ENCODE measurements around the gene PRADC1.

PRADC1 gene

DNA sequence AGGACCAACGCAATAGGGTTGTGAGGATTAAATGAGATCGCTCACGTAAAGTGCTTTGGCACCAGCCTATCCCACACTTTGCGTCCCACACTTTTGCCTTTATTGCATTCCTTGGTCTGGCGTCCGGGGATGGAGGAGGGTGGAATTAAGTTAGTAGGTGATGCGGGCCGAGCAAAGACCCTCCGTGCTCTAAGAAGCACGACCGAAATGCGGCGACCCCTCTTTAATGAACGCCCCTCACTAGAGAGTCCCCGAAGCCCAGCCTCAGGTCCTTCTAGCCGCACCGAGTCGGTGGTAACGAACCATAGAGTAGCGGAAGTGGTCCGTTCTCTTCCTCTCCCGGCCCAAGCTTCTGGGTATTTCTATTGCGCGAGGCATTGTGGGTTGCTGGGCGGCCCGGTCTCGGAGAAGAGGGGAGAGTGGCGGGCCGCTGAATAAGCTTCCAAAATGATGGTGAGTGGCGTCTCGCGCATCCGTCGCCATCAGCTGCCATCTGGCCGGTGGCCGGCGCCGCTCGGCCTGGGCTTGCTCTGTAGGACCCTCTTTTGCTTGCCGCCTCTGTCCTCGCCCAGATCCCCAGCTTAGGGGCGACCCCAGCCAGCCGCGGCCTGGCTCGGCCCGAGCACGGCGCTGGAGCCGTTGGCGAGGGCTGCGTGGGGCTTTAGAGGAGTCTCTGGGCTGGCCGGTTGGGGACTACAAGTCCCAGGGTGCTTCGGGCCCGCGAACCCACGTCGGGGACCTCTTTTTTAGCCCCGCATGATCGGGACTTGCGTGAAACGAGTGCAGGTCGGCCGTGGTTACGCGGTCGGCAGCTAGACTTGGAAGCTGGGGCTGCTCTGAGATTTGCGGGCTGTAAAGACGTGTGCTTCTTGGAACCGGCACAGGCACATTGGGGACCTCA lies 1.1 kb upstream of the PRADC1 start, which contains the start of gene CCT7:
TSS of gene CCT7 (plus strand) at position 377 of the 901 bp plus-strand sequence. CDS start at position 448, 71 bp downstream.
- DNase-seq = peak; percentile 90 to 93

DNA sequence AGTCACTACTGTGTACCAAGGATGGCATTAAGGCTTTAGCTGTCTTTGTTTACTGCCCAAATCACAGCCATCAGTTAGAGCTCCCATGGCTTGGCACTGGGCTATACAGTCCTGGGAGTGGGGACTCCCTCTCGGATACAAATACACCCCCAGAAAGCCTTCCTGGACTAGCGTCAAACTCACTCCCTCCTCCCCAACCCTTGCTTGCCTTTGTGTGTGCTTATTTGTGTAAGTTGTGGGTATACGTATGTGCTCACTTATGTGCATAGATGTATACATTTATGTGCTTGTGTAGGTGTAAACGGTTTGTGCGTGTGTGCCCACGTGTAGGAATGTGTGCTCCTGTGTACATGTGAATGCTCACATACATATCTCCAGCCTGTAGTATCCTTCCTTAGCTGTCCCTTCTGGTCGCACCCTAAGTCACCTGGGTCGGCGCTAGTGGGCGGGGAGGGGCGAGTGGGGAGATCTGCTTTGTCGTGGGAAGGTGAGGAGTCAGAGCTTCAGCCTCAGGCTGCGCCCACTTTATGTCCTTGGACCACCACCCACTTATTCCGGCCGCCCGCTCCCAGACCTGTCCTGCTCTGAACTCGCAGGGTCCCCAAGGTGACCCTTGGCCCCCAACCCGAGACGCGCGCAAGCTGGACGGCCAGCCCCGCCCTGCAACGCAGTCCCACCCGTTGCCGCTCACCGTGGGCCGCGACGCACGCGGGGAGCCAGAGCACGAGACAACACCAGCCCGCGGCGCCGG lies 461 bp downstream of the PRADC1 start:
- peak in 1 of 2 donors; percentile 33 for DNase-seq

DNA sequence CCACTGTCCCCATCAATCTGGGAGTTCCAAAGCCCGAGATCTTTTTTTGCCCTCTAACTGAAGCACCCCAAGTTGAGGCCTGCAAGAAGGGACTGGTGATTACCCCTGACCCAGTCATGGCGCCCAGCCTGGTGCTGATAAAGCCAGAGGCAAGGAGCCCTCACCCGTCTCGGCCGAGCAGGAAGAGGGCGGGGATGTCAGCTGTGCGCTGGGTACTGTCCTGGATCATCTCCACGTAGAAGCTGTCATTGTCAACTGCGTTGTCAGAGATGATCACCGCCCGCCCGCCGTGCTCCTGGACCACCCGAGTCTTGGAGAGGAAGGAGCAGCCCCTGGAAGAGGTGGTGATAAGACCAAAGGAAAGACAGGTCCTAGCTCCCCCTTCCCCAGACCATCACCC lies 4.4 kb downstream of the PRADC1 start:
- DNase-seq = no peak

DNA sequence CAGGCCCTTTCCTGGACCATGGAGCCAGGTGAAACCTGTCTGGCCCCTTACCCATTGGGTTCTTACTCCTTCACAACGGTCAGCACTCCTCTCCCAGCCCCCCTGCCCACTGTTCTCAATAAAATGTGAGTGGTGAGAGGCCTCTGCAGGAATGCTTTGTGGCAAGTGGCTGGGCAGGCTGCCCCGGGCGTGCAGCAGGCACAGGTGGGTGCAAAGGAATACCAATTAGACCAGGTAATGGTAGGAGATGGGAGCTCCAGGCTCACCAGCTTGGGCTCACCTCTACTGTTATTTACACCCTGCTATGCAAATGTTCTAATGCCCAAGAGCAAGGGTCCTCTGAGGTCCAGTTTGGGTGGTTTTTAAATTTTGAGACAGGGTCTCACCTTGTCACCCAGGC lies 6.0 kb downstream of the PRADC1 start:
- no peak for DNase-seq

DNA sequence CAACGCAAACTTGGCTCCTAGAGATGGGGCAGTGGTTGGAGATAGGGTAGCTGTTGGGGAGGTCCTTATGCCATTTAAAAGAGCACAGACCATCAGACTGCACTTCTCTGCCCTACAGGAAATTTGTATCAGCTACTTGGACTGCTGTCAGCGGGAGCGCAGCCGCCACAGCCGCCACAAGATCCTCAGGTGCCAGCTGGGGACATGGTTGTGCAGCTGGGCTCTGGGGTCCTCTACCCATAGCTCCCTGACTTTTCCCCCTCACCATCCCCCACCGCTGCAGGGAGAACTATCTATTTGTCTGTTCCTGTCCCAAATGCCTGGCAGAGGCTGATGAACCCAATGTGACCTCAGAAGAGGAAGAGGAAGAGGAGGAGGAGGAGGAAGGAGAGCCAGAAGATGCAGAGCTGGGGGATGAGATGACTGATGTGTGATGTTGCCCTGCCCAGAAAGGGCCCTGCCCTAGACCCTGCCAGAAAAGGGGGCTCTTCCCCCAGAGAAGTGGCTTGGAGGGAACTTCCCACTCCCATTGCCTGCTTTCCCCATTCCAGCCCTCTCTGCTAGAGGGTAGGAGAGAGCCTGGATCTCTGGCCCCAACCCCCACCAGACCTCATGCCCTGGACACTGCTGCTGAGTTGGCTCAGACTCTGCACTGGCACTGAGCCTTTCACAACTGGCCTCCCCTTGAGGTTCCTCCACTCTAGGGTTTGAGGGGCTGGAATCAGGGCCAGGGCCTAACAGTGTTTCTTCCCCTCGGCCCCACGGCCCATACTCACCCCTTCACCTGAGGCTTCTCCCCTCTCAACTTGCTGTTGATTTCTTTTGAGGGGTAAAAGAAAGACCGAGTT lies 7.3 kb downstream of the PRADC1 start:
- no peak for DNase-seq

DNA sequence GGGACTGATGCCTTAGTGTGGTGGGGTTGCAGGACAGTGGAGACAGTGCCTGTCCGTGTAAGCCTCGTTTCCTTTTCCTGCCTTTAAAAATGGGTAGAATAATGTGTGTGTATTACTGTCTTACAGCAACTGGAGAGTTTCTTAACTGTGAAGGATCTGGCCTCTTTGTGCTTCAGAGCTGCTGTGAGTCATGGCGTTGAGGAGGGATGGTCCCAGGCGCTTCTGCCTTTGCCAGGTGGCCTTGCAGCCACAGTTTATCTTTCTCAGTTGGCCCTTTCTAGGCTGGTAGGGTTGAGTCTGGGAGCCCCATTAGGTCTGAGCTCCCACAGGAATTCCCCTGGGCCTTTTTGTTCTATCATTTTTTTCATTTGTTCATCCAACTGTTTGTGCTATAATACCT lies 9.2 kb downstream of the PRADC1 start:
- no peak for DNase-seq

DNA sequence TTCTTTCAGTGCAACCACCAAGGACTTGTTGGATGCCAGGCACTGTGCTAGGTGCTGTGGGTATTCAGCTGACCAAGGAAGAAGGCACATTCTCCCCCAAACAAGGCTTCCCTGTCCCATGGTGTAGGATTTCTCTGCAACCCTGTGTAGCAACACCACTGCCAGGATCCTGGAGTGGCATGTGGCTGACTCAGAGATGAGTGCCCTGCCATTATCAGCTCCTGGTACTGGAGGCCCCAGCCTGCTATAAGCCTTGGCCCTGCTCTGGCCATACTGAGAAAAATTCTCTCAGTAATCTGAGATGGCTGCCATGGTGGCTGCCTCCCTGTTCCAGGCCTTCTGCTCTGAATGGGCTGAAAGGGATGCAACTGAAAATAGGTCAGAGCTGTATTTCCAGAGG lies 14.7 kb downstream of the PRADC1 start:
- DNase-seq = no peak

DNA sequence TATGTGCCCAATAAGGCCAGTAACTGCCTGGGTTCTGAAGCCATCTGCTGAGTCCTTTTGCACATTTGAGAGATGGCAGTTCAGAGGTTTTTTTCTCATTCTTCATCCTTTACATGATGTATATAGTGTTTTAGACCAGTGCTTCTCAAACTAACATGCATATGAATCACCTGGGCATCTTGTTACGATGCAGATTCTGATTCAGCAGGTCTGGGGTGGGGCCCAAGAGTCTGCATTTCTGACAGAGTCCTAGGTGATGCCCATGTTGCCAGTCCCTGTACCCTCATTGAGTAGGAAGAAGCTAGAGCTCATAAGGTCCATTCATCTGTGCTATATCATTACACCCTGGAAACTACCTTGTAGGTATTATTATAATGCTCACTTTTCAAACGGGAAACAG lies 15.2 kb downstream of the PRADC1 start:
- no peak for DNase-seq

DNA sequence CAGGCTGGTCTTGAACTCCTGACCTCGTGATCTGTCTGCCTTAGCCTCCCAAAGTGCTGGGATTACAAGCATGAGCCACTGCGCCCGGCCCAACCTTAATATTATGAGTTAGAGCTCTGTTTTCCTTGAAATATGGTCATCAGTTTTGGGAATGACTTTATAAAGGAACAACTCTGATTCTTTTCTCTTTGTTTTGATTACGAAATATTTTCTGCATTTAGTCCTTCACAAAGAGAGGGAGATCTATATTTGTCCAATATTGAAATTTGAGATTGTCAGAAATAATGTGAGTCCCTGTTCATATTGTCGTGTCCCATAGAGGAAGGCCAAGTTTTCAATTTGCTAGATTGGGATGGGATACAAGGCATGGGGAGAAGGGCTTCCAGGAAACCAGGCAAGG lies 15.9 kb downstream of the PRADC1 start:
- no peak for DNase-seq

DNA sequence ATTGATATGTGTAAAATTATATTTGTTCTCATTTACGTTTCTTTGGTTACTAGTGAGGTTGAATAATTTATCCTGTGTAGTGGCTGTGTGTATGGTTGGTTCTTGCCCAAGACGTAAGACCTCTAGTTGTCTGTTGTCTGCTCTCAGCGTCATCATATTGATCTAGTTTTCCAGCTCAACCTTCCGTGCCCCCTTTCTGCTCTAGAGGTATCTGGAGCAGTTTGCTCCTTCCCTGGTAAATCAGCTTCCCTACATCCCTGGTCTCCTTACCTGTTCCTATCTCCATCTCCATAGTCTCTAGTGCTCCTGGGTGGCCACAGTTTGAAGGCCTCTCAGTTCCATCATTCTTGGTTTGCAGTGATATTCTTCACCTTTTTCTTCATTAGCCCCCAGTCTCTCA lies 17.8 kb downstream of the PRADC1 start:
- no peak for DNase-seq

DNA sequence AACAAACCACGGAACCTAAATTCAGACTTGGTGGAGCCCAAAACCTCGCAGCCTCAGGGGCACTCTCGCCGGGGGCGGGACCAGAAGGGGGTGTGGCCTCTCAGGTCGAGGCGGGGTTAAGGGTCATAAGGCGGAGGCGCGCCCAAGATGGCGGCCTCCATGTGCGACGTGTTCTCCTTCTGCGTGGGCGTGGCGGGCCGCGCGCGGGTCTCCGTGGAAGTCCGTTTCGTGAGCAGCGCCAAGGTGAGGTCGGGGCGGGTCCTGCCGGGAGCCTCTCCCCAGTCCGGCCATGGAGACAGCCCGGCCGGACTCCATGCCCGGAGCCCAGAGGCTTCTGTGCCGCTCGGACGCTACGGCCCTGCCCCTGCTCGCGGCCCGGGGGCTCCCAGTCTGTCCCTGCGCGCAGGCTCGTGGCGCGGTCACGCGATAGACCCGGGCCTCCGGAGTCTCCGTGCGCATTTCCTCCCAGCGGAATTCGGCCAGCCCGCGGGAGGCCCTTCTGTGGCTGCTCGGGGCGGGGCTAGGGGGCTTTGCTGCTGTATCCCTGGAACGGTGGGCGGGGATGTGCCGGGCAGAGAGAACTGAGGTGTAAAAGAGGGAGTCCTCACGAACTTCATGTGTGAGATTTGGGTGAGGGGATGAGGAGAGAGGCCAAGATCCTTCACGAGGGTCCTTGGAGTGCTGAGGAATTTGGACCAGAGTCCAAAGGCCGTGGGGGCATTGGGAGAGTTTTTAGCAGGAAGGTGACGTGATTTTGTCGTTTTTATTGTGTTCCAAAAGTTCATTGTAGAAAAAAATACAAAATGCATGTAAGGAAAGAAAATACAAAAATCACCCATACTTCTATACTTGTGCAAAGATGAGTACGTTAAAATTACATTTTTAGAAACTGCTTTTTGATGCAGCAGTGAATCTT lies 18.7 kb downstream of the PRADC1 start, which contains the start of gene SMYD5:
TSS of gene SMYD5 (plus strand) at position 126 of the 916 bp plus-strand sequence. CDS start at position 148, 22 bp downstream.
- peak; percentile 86 to 92 for DNase-seq

DNA sequence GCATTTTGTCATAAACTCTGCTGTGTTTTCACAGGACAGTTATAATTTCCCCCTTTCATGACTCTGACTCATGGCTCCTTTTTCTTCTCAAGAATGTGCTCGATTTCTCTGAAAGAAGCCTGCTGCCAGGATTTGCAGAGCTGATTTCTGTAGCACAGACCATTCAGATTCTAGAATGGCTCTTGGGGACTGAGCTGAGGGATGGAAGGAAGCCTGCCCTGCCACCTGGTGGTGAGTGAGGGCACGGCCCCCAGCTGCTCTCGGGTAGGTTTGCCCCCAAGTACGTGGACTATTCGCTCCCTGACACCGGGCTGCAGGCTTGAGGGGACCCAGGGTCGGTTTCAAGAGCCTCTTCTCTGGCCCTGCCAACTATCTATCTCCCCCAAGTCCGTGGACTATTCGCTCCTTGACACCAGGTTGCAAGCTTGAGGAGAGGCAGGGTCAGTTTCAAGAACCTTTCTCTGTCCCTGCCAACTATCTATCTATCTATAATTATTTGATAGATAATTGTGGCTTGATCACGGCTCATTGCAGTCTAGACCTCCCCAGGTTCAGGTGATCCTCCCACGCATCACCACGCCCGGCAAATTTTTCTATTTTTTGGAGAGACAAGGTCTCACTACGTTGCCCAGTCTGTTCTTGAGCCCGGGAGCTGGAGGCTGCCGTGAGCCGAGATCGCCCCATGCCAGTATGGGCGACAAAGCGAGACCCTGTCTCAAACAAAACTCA lies 20.4 kb downstream of the PRADC1 start:
- peak; percentile 68 to 76 for DNase-seq

DNA sequence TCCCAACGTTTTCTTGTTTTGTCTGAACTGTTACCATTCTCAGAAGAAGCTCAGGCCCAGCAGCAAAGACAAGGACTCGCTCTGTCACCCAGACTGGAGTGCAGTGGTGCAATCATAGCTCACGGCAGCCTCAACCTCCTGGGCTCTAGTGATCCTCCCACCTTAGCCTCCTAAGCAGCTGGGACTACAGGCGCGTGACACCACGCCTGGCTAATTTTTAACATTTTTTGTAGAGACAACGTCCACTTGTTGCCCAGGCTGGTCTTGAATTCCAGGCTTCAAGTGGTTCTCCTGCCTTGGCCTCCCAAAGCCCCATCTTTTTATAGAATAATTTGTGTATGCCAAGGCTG lies 21.0 kb downstream of the PRADC1 start:
- no peak for DNase-seq

DNA sequence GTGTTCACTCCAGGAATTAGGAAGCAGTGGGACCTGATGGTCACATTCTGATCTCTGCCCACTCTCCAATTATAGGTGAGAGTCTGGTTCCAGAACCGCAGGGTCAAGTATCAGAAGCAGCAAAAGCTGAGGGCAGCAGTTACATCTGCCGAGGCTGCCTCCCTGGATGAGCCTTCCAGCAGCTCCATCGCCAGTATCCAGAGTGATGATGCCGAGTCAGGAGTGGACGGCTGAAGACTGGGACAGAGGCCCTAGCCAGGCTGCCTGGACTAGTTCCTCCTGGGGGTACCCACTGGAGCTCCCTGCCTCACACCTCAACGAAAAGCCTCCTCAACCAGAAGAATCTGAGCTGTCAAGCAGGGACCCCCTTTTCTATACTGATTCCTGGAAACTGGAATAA lies 22.3 kb downstream of the PRADC1 start:
- no peak for DNase-seq

DNA sequence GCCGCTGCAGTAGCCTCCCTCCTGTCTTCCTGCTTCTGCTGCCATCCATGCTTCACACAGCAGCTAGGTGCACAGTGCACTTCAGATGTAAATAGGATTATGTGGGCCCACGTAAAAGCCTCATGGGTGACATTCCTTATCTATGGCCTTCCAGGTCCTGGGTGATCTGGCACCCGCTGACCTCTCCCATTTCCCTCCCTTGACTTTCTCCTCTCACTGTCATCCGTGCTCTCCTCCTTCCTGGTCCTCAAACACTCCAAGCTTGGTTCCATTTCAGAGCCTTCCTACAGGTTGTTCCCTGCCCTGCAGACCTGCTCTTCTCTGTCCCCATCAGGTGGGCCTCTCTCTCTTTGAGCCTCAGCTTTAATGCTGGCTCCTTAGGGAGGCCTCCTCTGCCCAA lies 23.0 kb downstream of the PRADC1 start:
- DNase-seq = no peak

DNA sequence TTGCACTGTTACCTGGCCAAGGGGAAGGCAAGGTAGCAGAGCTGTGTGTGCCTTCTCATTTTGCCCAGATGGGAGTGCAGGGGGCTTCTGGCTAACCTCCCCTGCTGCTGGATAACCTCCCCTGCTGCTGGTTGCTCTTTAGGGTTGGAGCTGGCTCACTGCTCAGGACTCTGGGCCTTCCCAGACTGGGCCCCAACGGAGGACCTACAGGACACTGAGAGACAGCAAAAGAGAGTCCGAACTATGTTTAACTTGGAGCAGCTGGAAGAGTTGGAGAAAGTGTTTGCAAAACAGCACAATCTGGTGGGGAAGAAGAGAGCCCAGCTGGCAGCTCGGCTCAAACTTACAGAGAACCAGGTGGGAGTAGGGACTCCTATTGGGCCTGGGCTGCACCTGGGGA lies 24.8 kb downstream of the PRADC1 start:
- no peak for DNase-seq

DNA sequence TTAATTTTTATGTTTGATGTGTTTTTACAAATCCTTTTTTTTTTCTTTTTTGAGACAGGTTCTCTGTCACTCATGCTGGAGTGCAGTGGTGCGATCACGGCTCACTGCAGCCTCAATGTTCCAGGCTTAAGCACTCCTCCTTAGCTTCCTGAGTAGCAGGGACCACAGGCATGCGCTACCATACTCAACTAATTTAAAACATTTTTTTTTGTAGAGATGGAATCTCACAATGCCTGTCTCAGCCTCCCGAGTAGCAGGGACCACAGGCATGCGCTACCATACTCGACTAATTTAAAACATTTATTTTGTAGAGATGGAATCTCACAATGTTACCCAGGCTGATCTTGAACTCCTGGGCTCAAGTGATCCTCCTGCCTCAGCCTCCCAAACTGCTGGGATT lies 27.4 kb downstream of the PRADC1 start:
- DNase-seq = no peak

DNA sequence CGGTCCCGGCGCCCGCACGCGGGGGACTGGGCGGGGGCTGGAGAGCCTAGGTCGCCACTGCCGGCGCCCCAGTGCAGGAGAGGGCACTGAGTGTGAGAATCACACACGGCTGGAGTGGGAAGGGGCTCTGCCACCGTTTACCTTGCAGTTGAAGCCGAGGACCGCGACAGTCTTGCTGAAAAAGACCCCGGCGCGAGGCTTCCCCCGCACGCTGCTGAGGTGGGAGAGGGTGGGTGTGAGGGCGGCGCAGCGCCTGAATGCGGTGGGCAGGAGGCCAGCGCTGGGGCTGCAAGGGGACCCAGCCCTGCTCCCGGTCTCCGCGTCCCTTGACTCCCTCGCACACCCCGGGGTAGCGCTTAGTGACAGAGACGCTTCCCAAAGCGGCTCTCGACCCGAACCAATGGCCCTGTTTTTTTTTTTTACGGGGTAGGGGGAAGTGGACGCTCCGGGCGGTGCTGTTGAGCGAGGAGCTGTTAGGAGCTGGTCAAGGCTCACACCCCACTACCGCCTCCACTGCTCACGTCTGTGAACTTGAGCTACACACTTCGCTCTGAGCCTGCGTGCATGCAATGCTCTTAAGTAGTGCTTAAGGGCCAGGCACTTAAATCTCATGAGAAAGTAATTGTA lies 29.9 kb downstream of the PRADC1 start:
- no peak for DNase-seq

DNA sequence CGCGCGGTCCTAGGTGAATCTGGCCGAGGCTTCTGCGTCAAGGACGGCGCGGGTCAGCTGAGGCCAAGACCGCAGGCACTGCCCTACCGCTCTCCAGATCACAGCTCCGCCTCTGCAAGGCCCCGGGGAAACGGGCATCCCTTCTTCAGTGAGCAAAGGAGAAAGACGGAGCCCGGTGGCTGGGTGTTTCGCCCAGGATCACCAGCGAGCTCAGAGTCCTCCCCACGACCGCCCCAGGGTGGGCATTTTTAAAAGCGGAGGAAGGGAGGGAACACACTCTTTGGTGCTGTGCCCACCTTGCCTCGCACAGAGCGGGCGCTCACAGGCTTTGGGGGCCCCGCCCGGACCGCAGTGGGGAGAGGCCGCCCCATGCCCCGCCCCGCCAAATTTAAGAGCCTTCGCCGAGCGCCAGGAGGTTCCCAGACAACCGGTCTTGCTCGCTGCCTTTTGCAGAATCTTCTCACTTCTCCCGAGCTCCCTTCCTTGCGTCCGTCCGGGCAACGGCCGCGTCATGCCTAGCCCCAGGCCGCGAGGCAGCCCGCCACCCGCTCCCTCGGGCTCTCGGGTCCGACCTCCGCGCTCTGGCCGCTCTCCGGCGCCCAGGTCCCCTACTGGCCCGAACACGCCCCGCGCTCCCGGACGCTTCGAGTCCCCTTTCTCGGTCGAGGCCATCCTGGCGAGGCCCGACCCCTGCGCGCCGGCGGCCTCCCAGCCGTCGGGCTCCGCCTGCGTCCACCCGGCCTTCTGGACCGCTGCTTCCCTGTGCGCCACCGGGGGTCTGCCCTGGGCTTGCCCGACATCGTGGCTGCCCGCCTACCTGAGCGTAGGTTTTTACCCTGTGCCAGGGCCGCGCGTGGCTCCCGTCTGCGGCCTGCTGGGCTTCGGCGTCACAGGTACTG lies 30.6 kb downstream of the PRADC1 start, which contains the start of gene NOTO:
TSS of gene NOTO (plus strand) at position 419 of the 899 bp plus-strand sequence. CDS start at position 512, 93 bp downstream.
- DNase-seq = no peak
